Neural cell (in vitro differentiated cells): ENCODE data around the gene NOD1. TPM values are rescaled to one million over a fixed set of nuclear protein-coding genes. Genes with fewer than 3 reads are reported as not detected.

ENCODE experiments used
- H2AFZ ChIP-seq: fragments of 200-600, 300-800 bp; sonication (generic), shearing (Covaris generic); 2 replicates; pipeline ENCODE4 v1.6.0; 2014; ENCODE audit warnings: low read depth, mild to moderate bottlenecking, antibody characterized with exemption, low read length, moderate library complexity
- H3F3A ChIP-seq: fragments of 200-600 bp; shearing (Covaris generic); 2 replicates; pipeline ENCODE4 v1.6.1; 2016; ENCODE audit warnings: mild to moderate bottlenecking, moderate library complexity, mixed read lengths, antibody characterized with exemption, low read length; ENCODE audit not compliant: insufficient read depth, poor library complexity, severe bottlenecking
- H3K27ac ChIP-seq: fragments of 200-600, 300-800 bp; sonication (generic), shearing (Covaris generic); 2 replicates; pipeline ENCODE4 v1.5.1; 2014; ENCODE audit warnings: mild to moderate bottlenecking, low read length, moderate library complexity
- H3K27me3 ChIP-seq: fragments of 300-800, 200-600 bp; sonication (generic), shearing (Covaris generic); 2 replicates; pipeline ENCODE4 v1.6.0; 2014; ENCODE audit warnings: mild to moderate bottlenecking, low read depth, low read length, moderate library complexity; ENCODE audit not compliant: insufficient read depth
- H3K36me3 ChIP-seq: fragments of 300-800, 200-600 bp; sonication (generic), shearing (Covaris generic); 2 replicates; pipeline ENCODE4 v1.5.1; 2014; ENCODE audit warnings: mild to moderate bottlenecking, antibody characterized with exemption, low read length, moderate library complexity; ENCODE audit not compliant: insufficient read depth
- H3K4me2 ChIP-seq: fragments of 300-800, 200-600 bp; sonication (generic), shearing (Covaris generic); 2 replicates; pipeline ENCODE4 v1.6.0; 2014; ENCODE audit warnings: mild to moderate bottlenecking, low read length
- H3K4me3 ChIP-seq: fragments of 300-800, 200-600 bp; sonication (generic), shearing (Covaris generic); 2 replicates; pipeline ENCODE4 v1.5.1; 2014; ENCODE audit warnings: mild to moderate bottlenecking, low read length, moderate library complexity
- H3K79me2 ChIP-seq: fragments of 200-600 bp; shearing (Covaris generic); replicated peaks from 2 replicates; pipeline ENCODE4 v1.6.0; 2014; ENCODE audit warnings: mild to moderate bottlenecking, low read length, moderate library complexity; ENCODE audit not compliant: insufficient read depth
- H3K9ac ChIP-seq: fragments of 300-800, 200-600 bp; sonication (generic), shearing (Covaris generic); 2 replicates; pipeline ENCODE4 v1.6.1; 2016; ENCODE audit warnings: mild to moderate bottlenecking, low read length, mixed read lengths
- H3K9me2 ChIP-seq: fragments of 200-600 bp; shearing (Covaris generic); 2 replicates; pipeline ENCODE4 v1.6.1; 2016; ENCODE audit warnings: mild to moderate bottlenecking, low read length, mixed read lengths; ENCODE audit not compliant: insufficient read depth
- H3K9me3 ChIP-seq: fragments of 200-600, 300-800 bp; sonication (generic), shearing (Covaris generic); 2 replicates; pipeline ENCODE4 v1.6.1; 2016; ENCODE audit warnings: mild to moderate bottlenecking, mixed run types, low read length, moderate library complexity, mixed read lengths
- H4K20me1 ChIP-seq: fragments of 200-600 bp; shearing (Covaris generic); 2 replicates; pipeline ENCODE4 v1.6.1; 2016; ENCODE audit warnings: mild to moderate bottlenecking, mixed run types; ENCODE audit not compliant: insufficient read depth
- EP300 ChIP-seq: fragments of 450-650 bp; conservative IDR thresholded peaks from 2 replicates; pipeline ENCODE4 v1.6.1; 2014; ENCODE audit warnings: antibody characterized with exemption, mild to moderate bottlenecking, moderate library complexity; ENCODE audit not compliant: poor library complexity, severe bottlenecking
- EZH2 ChIP-seq: fragments of 200-600, 300-800 bp; shearing (Covaris generic), sonication (generic); IDR thresholded peaks from 2 replicates; pipeline ENCODE4 v1.6.1; 2014; ENCODE audit warnings: antibody characterized with exemption, low read length, borderline replicate concordance, mild to moderate bottlenecking; ENCODE audit not compliant: insufficient read depth, poor library complexity, severe bottlenecking
- MXI1 ChIP-seq: fragments of 450-650 bp; conservative IDR thresholded peaks from 2 replicates; pipeline ENCODE4 v1.6.1; 2014; ENCODE audit warnings: antibody characterized with exemption, mild to moderate bottlenecking; ENCODE audit not compliant: poor library complexity, severe bottlenecking
- POLR2AphosphoS5 ChIP-seq: IDR thresholded peaks from 2 replicates; pipeline ENCODE4 v1.6.1; 2012
- RAD21 ChIP-seq: fragments of 450-650 bp; conservative IDR thresholded peaks from 2 replicates; pipeline ENCODE4 v1.6.1; 2014; ENCODE audit warnings: antibody characterized with exemption, mild to moderate bottlenecking, moderate library complexity
- SMC3 ChIP-seq: fragments of 450-650 bp; conservative IDR thresholded peaks from 2 replicates; pipeline ENCODE4 v1.6.1; 2014; ENCODE audit warnings: antibody characterized with exemption, mild to moderate bottlenecking, moderate library complexity; ENCODE audit not compliant: poor library complexity
- TAF1 ChIP-seq: IDR thresholded peaks from 2 replicates; pipeline ENCODE4 v1.6.1; 2012; ENCODE audit warnings: low read depth
- polyA plus RNA-seq: library from polyadenylated mRNA; depleted of rRNA; stranded (reverse); fragments of >200 nt; gene quantifications from 2 replicates; pipeline ENCODE4 v1.2.3, GENCODE V29; 2014
- TF ChIP-seq, protein P1 (sequence below): fragments of 450-650 bp; IDR thresholded peaks from 2 replicates; pipeline ENCODE4 v1.5.1; 2014; ENCODE audit warnings: antibody characterized with exemption, mild to moderate bottlenecking, moderate library complexity; ENCODE audit not compliant: poor library complexity, severe bottlenecking
- TF ChIP-seq, protein P2 (sequence below): IDR thresholded peaks from 2 replicates; pipeline ENCODE4 v1.6.1; 2012; ENCODE audit warnings: borderline replicate concordance

NOD1 gene
- polyA plus RNA-seq, 1 donor from 2014 or later, result 0.43 TPM

DNA sequence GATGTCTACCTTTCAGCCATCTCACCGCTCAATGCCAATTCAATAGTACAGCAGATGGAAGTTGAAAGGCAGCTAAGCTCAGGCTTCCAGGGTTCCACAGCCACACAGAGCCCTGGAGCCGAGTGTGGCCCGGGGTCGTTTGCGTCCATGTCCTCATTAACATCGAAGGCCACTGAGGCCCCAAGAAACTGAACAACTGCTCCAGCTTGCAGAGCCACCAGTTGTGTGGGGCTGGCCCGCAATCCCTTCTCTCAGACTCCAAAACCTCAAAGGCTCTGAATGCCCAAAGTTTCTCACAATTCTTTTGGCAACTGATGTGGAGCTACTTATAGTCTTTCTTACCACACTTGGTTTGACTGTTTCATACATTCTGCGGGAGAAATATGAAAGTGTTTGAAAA, 31.1 kb downstream of the NOD1 start:
- no peak overlapping the region for H3K9ac ChIP-seq
- no peak overlapping the region for H2AFZ ChIP-seq
- H3K36me3 ChIP-seq, result no peaks in the 10 kb centered on the region
- H3K27ac ChIP-seq, result no peak overlapping the region
- no peaks in the 10 kb centered on the region for H3F3A ChIP-seq
- no peaks in the 10 kb centered on the region for H3K9me2 ChIP-seq
- H3K27me3 ChIP-seq, result no peaks in the 10 kb centered on the region
- TF ChIP-seq EZH2 (no peak), TAF1 (no peak), RAD21 (no peak), EP300 (no peak), POLR2AphosphoS5 (no peak)
- TF ChIP-seq, protein P1, sequence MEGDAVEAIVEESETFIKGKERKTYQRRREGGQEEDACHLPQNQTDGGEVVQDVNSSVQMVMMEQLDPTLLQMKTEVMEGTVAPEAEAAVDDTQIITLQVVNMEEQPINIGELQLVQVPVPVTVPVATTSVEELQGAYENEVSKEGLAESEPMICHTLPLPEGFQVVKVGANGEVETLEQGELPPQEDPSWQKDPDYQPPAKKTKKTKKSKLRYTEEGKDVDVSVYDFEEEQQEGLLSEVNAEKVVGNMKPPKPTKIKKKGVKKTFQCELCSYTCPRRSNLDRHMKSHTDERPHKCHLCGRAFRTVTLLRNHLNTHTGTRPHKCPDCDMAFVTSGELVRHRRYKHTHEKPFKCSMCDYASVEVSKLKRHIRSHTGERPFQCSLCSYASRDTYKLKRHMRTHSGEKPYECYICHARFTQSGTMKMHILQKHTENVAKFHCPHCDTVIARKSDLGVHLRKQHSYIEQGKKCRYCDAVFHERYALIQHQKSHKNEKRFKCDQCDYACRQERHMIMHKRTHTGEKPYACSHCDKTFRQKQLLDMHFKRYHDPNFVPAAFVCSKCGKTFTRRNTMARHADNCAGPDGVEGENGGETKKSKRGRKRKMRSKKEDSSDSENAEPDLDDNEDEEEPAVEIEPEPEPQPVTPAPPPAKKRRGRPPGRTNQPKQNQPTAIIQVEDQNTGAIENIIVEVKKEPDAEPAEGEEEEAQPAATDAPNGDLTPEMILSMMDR, result no peak
- TF ChIP-seq, protein P2, sequence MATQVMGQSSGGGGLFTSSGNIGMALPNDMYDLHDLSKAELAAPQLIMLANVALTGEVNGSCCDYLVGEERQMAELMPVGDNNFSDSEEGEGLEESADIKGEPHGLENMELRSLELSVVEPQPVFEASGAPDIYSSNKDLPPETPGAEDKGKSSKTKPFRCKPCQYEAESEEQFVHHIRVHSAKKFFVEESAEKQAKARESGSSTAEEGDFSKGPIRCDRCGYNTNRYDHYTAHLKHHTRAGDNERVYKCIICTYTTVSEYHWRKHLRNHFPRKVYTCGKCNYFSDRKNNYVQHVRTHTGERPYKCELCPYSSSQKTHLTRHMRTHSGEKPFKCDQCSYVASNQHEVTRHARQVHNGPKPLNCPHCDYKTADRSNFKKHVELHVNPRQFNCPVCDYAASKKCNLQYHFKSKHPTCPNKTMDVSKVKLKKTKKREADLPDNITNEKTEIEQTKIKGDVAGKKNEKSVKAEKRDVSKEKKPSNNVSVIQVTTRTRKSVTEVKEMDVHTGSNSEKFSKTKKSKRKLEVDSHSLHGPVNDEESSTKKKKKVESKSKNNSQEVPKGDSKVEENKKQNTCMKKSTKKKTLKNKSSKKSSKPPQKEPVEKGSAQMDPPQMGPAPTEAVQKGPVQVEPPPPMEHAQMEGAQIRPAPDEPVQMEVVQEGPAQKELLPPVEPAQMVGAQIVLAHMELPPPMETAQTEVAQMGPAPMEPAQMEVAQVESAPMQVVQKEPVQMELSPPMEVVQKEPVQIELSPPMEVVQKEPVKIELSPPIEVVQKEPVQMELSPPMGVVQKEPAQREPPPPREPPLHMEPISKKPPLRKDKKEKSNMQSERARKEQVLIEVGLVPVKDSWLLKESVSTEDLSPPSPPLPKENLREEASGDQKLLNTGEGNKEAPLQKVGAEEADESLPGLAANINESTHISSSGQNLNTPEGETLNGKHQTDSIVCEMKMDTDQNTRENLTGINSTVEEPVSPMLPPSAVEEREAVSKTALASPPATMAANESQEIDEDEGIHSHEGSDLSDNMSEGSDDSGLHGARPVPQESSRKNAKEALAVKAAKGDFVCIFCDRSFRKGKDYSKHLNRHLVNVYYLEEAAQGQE, result no peak
- H3K79me2 ChIP-seq, result no peaks in the 10 kb centered on the region
- H3K4me3 ChIP-seq, result no peak overlapping the region
- H3K4me2 ChIP-seq, result no peak overlapping the region
- no peaks in the 10 kb centered on the region for H3K9me3 ChIP-seq
- no peaks in the 10 kb centered on the region for H4K20me1 ChIP-seq

DNA sequence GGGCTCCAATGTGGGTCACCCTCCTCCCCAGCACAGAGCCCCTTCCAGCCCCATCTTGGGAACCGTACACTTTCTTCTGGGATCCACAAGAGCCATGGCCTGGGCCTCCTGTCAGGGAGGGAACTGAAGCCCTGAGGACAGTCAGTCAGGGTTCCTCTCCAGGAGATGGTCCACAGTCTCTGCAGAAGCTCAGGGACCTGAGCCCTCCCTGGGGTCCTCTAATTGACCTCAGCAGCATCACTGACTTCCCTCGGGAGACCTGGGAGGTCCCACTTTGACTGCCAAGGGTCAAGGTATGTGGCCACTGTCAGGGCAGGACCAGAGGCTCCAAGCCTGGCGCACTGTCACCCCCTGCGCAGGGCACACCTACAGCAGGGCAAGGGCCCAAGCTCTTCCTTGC, 32.3 kb downstream of the NOD1 start:
- H2AFZ ChIP-seq, result no peak overlapping the region
- no peak overlapping the region for H3K4me2 ChIP-seq
- no peaks in the 10 kb centered on the region for H3K79me2 ChIP-seq
- no peaks in the 10 kb centered on the region for H3K36me3 ChIP-seq
- H3K27ac ChIP-seq, result no peak overlapping the region
- H3K9me3 ChIP-seq, result no peaks in the 10 kb centered on the region
- TF ChIP-seq POLR2AphosphoS5 (no peak), EZH2 (no peak), RAD21 (no peak), MXI1 (no peak), TAF1 (no peak), EP300 (no peak), SMC3 (no peak)
- TF ChIP-seq, protein P2, result no peak
- TF ChIP-seq, protein P1, result no peak
- no peaks in the 10 kb centered on the region for H3K27me3 ChIP-seq
- no peaks in the 10 kb centered on the region for H3K9me2 ChIP-seq
- no peaks in the 10 kb centered on the region for H4K20me1 ChIP-seq
- H3K4me3 ChIP-seq, result no peak overlapping the region
- no peaks in the 10 kb centered on the region for H3F3A ChIP-seq
- H3K9ac ChIP-seq, result no peak overlapping the region
